ENCODE results near the gene E2F7. TPM values are rescaled to one million over a fixed set of nuclear protein-coding genes. Genes with fewer than 3 reads are reported as not detected.

The E2F7 gene
- total and polyA plus RNA-seq, 2 of the 13 experiments (the other 11 are each of a cell fraction or from before 2014, with no cell fraction given) = 1.7 to 7.3 TPM

DNA sequence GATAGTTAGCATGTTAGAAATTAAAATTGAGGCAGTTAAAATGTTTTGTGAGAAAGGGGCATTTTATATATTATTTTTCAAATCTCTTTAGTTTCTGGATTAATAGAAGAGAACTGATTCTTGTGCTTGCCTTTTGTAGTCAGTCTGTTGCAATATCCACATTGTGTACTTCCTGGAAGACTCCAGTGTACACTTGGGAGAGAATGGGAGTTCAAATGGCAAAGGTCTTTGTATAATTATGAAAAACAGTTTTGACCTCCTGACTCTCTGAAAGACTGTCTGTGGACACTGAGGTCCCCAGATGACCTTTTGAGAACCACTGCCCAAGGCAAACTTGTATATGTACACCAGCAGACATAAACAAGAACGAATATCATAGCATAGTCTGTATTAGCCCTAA, 12.1 kb downstream of the E2F7 start (continued):
- TF ChIP-seq NR2F1 (CRISPR knock-in tag; IDR thresholded peaks at IDR 0.05) = peak; percentile 33 to 36; a peak in 1 of 4 replicates
- TF ChIP-seq RARA (CRISPR knock-in tag; IDR thresholded peaks at IDR 0.05) = peak; percentile 77
- no peak for TF ChIP-seq ZNF790 (CRISPR knock-in tag; IDR thresholded peaks at IDR 0.05; ENCODE audit: borderline replicate concordance)
- TF ChIP-seq NR2F6 (IDR thresholded peaks at IDR 0.05) = peak; percentile 87
- peak; percentile 64; the same call in 1 of the 2 replicates for TF ChIP-seq NR2F6 (CRISPR knock-in tag; IDR thresholded peaks at IDR 0.05)
- TF ChIP-seq ZSCAN9 (CRISPR knock-in tag; IDR thresholded peaks at IDR 0.05; ENCODE audit: borderline replicate concordance) = no peak
- TF ChIP-seq, protein P1, sequence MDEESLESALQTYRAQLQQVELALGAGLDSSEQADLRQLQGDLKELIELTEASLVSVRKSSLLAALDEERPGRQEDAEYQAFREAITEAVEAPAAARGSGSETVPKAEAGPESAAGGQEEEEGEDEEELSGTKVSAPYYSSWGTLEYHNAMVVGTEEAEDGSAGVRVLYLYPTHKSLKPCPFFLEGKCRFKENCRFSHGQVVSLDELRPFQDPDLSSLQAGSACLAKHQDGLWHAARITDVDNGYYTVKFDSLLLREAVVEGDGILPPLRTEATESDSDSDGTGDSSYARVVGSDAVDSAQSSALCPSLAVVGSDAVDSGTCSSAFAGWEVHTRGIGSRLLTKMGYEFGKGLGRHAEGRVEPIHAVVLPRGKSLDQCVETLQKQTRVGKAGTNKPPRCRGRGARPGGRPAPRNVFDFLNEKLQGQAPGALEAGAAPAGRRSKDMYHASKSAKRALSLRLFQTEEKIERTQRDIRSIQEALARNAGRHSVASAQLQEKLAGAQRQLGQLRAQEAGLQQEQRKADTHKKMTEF (CRISPR knock-in tag; IDR thresholded peaks at IDR 0.05) = peak; percentile 52; the same call in 1 of the 2 replicates
- peak; percentile 37; the same call in 1 of the 2 replicates for TF ChIP-seq HNF4A (CRISPR knock-in tag; IDR thresholded peaks at IDR 0.05)
- TF ChIP-seq NR2F2 (IDR thresholded peaks at IDR 0.05; ENCODE audit: borderline replicate concordance, low read depth) = peak; percentile 78

GRCh38 chr12:77049767-77050353, 15.5 kb downstream of the E2F7 start:
- peak; percentile 12 for FAIRE-seq
- TF ChIP-seq ZNF101 (CRISPR knock-in tag; IDR thresholded peaks at IDR 0.05; ENCODE audit: borderline replicate concordance, low read depth) (no peak), MBD4 (IDR thresholded peaks at IDR 0.05; ENCODE audit: borderline replicate concordance, low read length) (no peak), POGZ (CRISPR knock-in tag; IDR thresholded peaks at IDR 0.05) (no peak), DNMT1 (CRISPR knock-in tag; IDR thresholded peaks at IDR 0.05) (no peak), ZNF460 (CRISPR knock-in tag; IDR thresholded peaks at IDR 0.05; ENCODE audit: borderline replicate concordance) (no peak), ZNF543 (CRISPR knock-in tag; IDR thresholded peaks at IDR 0.05) (no peak)
- TF ChIP-seq, protein P2, sequence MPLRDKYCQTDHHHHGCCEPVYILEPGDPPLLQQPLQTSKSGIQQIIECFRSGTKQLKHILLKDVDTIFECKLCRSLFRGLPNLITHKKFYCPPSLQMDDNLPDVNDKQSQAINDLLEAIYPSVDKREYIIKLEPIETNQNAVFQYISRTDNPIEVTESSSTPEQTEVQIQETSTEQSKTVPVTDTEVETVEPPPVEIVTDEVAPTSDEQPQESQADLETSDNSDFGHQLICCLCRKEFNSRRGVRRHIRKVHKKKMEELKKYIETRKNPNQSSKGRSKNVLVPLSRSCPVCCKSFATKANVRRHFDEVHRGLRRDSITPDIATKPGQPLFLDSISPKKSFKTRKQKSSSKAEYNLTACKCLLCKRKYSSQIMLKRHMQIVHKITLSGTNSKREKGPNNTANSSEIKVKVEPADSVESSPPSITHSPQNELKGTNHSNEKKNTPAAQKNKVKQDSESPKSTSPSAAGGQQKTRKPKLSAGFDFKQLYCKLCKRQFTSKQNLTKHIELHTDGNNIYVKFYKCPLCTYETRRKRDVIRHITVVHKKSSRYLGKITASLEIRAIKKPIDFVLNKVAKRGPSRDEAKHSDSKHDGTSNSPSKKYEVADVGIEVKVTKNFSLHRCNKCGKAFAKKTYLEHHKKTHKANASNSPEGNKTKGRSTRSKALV (CRISPR knock-in tag; IDR thresholded peaks at IDR 0.05) = no peak
- TF ChIP-seq, protein P3, sequence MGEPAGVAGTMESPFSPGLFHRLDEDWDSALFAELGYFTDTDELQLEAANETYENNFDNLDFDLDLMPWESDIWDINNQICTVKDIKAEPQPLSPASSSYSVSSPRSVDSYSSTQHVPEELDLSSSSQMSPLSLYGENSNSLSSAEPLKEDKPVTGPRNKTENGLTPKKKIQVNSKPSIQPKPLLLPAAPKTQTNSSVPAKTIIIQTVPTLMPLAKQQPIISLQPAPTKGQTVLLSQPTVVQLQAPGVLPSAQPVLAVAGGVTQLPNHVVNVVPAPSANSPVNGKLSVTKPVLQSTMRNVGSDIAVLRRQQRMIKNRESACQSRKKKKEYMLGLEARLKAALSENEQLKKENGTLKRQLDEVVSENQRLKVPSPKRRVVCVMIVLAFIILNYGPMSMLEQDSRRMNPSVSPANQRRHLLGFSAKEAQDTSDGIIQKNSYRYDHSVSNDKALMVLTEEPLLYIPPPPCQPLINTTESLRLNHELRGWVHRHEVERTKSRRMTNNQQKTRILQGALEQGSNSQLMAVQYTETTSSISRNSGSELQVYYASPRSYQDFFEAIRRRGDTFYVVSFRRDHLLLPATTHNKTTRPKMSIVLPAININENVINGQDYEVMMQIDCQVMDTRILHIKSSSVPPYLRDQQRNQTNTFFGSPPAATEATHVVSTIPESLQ (CRISPR knock-in tag; conservative IDR thresholded peaks at IDR 0.05) = no peak

More at GRCh38 chr12:77049767-77050353, 15.5 kb downstream of the E2F7 start:
- WGBS (ENCODE audit: low lambda C conversion rate) = 42% methylated on average over 4 of the region's 4 CpGs
- DNase-seq (ENCODE audit: low spot score) (peak; percentile 69), ATAC-seq (peak; percentile 96)
- ChIA-PET POLR2A (no interaction called here), CTCF (ENCODE audit: low intra/inter-chr PET ratio, low total read pairs) (interaction anchor here (1.5 kb wide), 1 partner anchor 635 kb away, joined by 8 read pairs; no protein-coding TSS in a partner anchor)
- Histone ChIP-seq H3K4me2 (ENCODE audit: low read depth, low read length) (no peak overlapping the region), H3K36me3 (replicated peaks in 1 of 2; ENCODE audit: control insufficient read depth in 1 of 2, insufficient read depth in 2 of 2, low read length in 2 of 2) (peaks cover 3 to 22% of the 10 kb centered on the region in 2 experiments; a peak in 3 of 5 replicates), H3K27ac (ENCODE audit: extremely low read length, insufficient read depth, low read length) (no peak overlapping the region), H3K4me1 (ENCODE audit: insufficient read depth, low read length) (peaks cover 12% of the 10 kb centered on the region), H3K4me3 (replicated peaks in 1 of 3; ENCODE audit: insufficient read depth in 1 of 3, low read depth in 2 of 3, low read length in 3 of 3) (no peak overlapping the region), H4K20me1 (ENCODE audit: insufficient read depth, low read length) (no peaks in the 10 kb centered on the region), H3K79me2 (ENCODE audit: insufficient read depth, low read length) (no peaks in the 10 kb centered on the region), H2AFZ (ENCODE audit: low read length) (no peak overlapping the region), H3K9ac (ENCODE audit: insufficient read depth, low read depth, low read length) (no peak overlapping the region), H3K27me3 (ENCODE audit: control insufficient read depth in 1 of 2, insufficient read depth in 2 of 2, low read length in 2 of 2) (no peaks in the 10 kb centered on the region), H3K9me3 (ENCODE audit: low read length) (no peaks in the 10 kb centered on the region)
- intact Hi-C loops (cut with micrococcal nuclease; ENCODE audit: unreplicated experiment) = no loop called here
- in situ Hi-C loops (cut with HindIII; ENCODE audit: extremely low pct_ligation_motif_present, low pct_unique_long_range_greater_than_20kb) = no loop called here
- no TSS peak for BruUV-seq (replicated peaks)
